RKO (cell line): Measurements from ENCODE around the gene CD72.
"Not testable (repeated sequence)": the region's sequence is repeated elsewhere in the genome, so short reads cannot be mapped to it uniquely, and the experiment has no call there.

Source experiments
- DNase-seq: peaks from one replicate; pipeline ENCODE4 v3.0.0-alpha.2; 2016; ENCODE audit warnings: low spot score

The CD72 gene

DNA sequence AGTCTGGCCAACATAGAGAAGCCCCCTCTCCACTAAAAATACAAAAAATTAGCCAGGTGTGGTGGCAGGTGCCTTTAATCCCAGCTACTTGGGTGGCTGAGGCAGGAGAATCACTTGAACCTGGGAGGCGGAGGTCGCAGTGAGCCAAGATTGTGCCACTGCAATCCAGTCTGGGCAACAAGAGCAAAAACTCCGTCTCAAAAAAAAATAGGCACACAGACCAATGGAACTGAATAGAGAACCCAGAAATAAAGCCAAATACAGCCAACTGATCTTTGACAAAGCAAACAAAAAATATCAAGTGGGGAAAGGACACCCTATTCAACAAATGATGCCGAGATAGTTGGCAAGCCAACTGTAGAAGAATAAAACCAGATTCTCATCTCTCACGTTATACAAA lies 29.7 kb downstream of the CD72 start:
- not testable (repeated sequence) for DNase-seq

DNA sequence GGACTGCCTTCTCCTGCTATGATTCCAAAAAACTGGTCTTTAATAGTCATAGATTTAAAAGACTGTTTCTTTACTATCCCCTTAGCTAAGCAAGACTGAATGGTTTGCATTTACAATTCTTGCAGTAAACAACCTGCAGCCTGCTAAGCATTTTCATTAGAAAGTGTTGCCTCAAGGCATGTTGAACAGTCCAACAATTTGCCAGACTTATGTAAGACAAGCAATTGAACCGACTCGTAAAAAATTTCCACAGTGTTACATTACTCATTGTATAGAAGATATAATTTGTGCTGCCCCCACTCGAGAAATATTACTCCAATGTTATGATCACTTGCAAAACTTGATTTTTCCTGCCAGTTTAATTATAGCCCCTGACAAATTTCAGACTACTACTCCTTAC lies 33.5 kb downstream of the CD72 start:
- DNase-seq: not testable (repeated sequence)

DNA sequence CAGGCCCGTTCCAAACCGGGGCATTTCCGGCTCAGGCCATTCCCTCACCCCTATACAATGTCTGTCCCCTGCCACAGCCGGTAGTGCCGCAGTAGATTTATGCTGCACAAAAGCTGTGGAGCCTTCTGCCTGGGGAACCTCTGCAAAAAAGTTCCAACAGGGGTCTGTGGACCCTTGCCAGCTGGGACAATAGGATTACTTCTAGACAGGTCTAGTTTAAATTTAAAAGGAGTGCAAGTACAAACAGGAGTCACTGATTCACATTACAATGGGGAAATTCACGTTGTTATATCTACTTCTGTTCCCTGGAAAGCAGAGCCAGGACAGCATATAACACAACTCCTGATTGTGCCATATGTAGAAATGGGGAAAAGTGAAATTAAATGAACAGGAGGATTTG lies 34.7 kb downstream of the CD72 start:
- DNase-seq: not testable (repeated sequence)

DNA sequence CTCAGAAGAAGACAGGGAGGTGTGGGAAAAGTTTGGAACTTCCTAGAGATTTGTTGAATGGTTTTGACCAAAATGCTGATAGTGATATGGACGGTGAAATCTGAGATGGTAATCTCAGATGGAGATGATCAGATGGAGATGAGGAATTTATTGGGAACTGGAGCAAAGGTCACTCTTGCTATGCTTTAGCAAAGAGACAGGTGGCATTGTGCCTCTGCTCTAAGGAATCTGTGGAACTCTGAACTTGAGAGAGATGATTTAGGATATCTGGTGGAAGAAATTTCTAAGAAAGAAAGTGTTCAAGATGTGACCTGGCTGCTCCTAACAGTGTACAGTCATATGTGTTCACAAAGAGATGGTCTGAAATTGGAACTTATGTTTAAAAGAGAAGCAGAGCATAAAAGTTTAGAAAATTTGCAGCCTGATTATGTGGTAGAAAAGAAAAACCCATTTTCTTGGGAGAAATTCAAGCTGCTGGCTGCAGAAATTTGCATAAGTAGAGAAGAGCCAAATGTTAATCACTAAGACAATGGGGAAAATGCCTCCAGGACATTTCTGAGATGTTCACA lies 38.5 kb downstream of the CD72 start:
- not testable (repeated sequence) for DNase-seq

DNA sequence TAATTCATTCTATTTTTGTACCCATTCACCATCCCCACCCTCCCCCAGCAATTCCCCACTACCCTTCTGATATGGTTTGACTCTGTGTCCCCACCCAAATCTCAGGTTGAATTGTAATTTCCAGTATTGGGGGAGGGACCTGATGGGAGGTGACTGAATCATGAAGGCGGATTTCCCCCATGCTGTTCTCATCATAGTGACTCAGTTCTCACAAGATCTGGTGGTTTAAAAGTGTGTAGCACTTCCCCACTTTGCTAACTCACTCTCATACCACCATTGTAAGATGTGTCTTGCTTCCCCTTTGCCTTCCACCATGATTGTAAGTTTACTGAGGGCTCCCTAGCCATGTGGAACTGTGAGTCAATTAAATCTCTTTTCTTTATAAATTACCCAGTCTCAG lies 39.1 kb downstream of the CD72 start:
- no peak for DNase-seq

GRCh38 chr9:35577486-35577885 lies 40.7 kb downstream of the CD72 start:
- DNase-seq: no peak

DNA sequence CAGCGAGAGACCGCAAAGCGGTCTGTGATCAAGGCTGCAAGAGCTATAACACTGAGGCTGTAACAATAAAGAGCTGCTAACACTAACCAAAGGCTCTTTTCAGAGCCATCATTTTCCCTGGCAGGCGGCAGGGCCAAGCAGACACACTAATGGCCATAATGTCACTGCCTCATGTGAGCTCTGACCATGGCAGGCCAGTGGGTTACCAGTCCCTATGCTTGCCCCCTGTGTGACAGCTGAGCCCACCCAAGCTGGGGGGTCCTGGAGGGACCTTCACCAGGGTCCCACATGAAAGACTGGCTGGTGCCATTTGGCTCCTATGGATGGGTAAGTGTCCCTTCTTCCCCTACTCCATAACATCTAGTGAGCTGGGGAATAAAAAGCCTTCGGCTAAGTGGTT lies 42.7 kb downstream of the CD72 start:
- no peak for DNase-seq

- DNase-seq: no peak
These were observed 43.6 kb downstream of the CD72 start for GRCh38 chr9:35574578-35575122.

DNA sequence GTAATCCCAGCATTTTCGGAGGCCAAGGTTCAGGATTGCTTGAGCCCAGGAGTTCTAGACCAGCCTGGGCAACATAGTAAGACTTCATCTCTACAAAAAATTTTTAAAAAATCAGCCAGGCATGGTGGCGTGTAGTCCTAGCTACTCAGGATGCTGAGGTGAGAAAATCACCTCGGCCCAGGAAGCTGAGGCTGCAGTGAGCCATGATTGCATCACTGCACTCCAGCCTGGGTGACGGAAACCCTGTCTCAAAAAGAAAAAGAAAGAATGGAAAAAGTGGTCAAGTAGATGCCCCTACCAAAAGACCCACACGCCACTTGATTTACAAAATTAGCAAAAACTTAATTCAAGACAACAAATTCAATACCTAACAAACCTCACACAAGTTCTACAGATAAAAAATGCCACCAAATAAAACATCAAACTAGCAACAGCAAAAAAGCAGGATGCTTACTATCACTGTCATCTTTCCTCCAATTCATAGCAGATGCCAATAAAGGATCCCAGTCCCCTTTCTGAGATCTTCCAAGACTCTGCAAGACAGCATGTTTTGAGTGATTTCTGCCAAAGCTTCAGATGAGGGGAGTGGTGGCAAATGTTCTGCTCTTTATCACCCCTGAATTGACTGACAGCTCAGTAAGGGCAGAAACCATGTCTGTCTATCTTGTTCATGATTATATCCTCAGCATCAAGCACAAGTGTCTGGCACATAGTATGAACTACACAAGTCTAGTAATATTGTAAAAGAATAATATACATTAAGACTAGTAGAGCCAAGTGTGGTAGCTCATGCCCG lies 47.3 kb downstream of the CD72 start:
- DNase-seq: no peak

GRCh38 chr9:35569206-35569605 lies 49.0 kb downstream of the CD72 start:
- no peak for DNase-seq

- DNase-seq: no peak
These were observed 50.0 kb downstream of the CD72 start for GRCh38 chr9:35568196-35568595.

- DNase-seq: peak; percentile 54
These were observed 51.8 kb downstream of the CD72 start for GRCh38 chr9:35566417-35566816.

- DNase-seq: no peak
These were observed 53.6 kb downstream of the CD72 start for GRCh38 chr9:35564658-35565061.

DNA sequence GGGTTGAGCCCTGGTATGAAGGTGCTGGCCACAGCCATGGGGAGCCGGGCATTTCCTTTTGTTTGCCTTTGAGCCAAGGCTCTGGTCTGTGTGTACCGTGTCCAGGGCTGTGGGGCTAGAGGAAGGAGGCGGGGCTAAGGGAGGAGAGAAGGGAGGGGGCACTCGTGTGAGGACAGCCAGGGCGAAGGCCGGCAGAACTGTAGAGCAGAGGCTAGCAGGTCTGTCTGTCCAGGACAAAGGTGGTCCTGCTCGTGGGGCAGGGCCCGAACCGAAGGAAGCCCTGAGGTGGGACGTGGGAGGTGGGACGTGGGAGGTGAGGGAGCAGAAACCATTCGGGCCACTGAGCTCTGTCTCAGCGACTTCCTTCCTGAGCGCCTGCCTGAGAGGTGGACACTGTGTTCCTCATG lies 54.4 kb downstream of the CD72 start:
- DNase-seq: no peak

DNA sequence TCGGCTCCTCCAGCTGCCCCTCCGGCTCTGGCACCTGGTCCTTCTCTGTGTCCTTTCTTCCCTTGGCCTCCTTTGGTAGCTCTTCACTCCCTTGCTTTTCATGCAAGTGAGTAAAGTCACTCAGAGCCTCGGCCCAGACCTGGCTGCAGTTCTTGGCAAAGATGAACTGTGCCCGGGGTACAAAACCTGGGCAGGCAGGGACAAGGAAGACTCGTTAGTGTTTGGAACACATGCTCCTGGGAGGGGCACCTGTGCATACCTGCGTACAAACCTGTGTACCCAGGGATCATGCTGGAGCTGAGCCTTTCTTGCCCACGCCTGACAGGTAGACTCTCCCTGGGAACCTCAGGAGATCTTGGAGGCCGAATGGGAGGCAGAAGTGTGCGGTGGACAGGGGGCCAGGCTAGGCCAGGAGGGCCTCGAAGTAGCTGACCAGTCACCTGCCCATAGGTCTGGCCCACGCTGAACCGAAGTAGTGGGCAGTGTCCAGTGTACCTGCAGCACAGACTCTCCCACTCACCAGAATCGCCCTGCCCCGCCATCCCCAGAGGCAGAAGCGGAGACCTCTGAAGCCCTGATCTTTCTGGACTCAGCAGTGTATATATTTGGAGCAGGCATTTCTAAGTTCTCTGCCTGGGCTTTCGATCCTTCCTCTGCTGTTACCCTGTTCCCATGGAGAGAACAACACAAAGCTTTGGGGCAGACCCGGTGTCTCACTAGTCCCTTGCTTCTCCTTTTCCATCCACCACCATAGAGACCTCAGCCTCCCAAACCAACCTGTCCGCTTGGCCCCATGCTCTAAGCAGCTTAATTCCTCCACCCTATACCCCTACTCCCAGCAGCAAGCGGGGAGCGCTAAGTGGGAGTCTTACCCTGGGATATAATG lies 55.1 kb downstream of the CD72 start:
- DNase-seq: no peak

GRCh38 chr9:35561468-35562261 lies 56.5 kb downstream of the CD72 start:
- no peak for DNase-seq

DNA sequence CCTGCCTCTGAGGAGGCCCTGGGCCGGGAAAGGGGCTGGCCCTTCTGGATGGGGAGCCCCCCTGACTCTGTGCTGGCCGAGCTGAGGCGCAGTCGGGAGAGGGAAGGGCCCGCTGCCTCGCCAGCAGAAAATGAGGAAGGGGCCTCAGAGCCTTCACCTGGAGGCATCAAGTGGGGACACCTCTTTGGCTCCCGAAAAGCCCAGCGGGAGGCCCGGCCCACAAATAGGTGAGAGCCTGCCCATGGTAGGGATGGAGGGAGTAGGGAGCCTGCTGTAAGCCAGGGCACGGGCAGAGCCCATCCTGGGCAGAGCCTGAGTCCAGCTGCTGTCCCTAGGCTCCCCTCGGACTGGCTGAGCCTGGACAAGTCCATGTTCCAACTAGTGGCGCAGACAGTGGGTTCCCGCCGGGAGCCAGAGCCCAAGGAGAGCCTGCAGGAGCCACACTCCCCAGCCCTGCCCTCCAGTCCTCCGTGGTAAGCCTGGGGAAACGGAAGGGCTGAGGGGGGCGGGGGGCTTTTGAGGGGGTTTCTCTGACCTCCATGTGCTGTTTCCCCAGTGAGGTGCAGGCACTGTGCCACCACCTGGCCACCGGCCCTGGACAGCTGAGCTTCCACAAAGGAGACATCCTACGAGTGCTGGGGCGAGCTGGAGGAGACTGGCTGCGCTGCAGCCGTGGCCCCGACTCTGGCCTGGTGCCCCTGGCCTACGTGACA lies 57.4 kb downstream of the CD72 start:
- DNase-seq: no peak
